Cardiac muscle cell (in vitro differentiated cells and primary cell): ENCODE results near the gene KLC1. TPM values are rescaled to one million over a fixed set of nuclear protein-coding genes. Genes with fewer than 3 reads are reported as not detected.

ENCODE experiments used
- DNase-seq, 2 donors: peaks; one replicate each; pipeline versions ENCODE4 v3.0.0 to v3.0.0-alpha.2; 2010 to 2017; ENCODE audit warnings: low read depth in 1 of 2, low spot score in 1 of 2
- H3K27ac ChIP-seq: fragments of 200-600 bp; sonication (generic); 2 replicates; pipeline ENCODE4 v1.5.1; 2016
- H3K27me3 ChIP-seq: fragments of 200-600 bp; sonication (generic); 2 replicates; pipeline ENCODE4 v1.6.0; 2016; ENCODE audit warnings: control low read depth
- H3K36me3 ChIP-seq: fragments of 200-600 bp; sonication (generic); 2 replicates; pipeline ENCODE4 v1.5.1; 2016; ENCODE audit warnings: control low read depth
- H3K4me1 ChIP-seq: fragments of 200-600 bp; sonication (generic); 2 replicates; pipeline ENCODE4 v1.8.1; 2017; ENCODE audit warnings: low read depth, mild to moderate bottlenecking, mixed run types
- H3K4me3 ChIP-seq: fragments of 200-600 bp; sonication (generic); 2 replicates; pipeline ENCODE4 v1.5.1; 2016; ENCODE audit warnings: mild to moderate bottlenecking
- H3K9me3 ChIP-seq: fragments of 200-600 bp; sonication (generic); 2 replicates; pipeline ENCODE4 v1.5.1; 2017; ENCODE audit warnings: low read depth, mild to moderate bottlenecking, control low read depth
- CTCF ChIP-seq: IDR thresholded peaks from 2 replicates; pipeline ENCODE4 v1.5.1; 2012; ENCODE audit warnings: low read depth, mild to moderate bottlenecking, low read length
- polyA plus RNA-seq: library from polyadenylated mRNA; unstranded; fragments of >200 nt; fragmentation: Nextera tagmentation; extraction: Ambion mirVana; gene quantifications from 2 replicates; pipeline ENCODE4 v1.2.1, GENCODE V29; 2016
- total RNA-seq: library from RNA; depleted of rRNA; stranded (reverse); fragments of >200 nt; gene quantifications from 2 replicates; pipeline ENCODE4 v1.2.3, GENCODE V29; 2016

KLC1 gene
- total and polyA plus RNA-seq, 2 experiments from 2014 or later: 167 to 365 TPM

DNA sequence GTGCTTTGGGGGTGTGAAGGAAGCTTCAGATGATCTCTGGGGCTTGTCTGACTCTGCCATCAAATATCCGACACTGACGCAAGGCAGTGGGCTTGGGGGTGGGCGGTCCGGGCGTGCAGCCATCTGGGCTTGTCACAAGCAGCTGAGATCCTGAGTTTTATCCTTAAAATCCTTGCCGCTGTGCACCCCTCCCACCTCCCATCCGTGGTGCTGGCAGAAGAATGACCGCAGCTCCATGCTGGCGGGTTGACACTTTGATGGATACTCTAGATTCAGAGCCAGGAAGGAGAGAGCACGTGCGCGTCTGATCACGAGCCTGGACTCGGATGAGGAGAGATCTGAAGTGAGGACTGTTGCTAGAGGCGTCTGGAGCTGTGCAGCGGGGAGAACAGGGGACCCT lies 89.6 kb downstream of the KLC1 start:
- Histone ChIP-seq H3K36me3 (no peaks in the 10 kb centered on the region), H3K9me3 (no peaks in the 10 kb centered on the region), H3K27me3 (no peaks in the 10 kb centered on the region), H3K4me1 (peaks cover 33% of the 10 kb centered on the region), H3K27ac (no peak overlapping the region), H3K4me3 (no peak overlapping the region)
- peak in 1 of 2 donors; percentile 65 for DNase-seq
- TF ChIP-seq CTCF: no peak

DNA sequence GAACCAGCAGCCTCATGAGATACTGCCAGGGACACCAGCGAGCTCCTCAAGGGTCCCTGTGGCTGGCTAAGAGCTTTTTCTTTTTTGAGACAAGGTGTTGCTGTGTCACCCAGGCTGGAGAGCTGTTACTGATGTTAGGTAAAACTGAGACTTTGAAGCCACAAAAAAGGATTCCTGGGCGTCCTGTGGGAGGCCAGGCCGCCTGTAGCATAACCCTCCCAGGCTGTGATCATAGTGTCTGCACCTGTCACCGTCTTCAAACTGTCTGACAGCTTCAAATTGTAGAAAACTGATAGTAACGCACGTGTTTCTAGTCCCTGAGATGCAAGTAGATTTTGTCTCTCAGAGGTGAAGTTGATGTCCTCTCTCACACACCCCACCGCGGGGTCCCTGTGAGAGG lies 90.7 kb downstream of the KLC1 start:
- TF ChIP-seq CTCF: no peak
- no peaks in the 10 kb centered on the region for H3K36me3 ChIP-seq
- H3K9me3 ChIP-seq: no peaks in the 10 kb centered on the region
- H3K27ac ChIP-seq: peak overlapping the region; percentile 48
- no peaks in the 10 kb centered on the region for H3K27me3 ChIP-seq
- DNase-seq: no peak
- H3K4me3 ChIP-seq: no peak overlapping the region
- H3K4me1 ChIP-seq: peaks cover 36% of the 10 kb centered on the region

DNA sequence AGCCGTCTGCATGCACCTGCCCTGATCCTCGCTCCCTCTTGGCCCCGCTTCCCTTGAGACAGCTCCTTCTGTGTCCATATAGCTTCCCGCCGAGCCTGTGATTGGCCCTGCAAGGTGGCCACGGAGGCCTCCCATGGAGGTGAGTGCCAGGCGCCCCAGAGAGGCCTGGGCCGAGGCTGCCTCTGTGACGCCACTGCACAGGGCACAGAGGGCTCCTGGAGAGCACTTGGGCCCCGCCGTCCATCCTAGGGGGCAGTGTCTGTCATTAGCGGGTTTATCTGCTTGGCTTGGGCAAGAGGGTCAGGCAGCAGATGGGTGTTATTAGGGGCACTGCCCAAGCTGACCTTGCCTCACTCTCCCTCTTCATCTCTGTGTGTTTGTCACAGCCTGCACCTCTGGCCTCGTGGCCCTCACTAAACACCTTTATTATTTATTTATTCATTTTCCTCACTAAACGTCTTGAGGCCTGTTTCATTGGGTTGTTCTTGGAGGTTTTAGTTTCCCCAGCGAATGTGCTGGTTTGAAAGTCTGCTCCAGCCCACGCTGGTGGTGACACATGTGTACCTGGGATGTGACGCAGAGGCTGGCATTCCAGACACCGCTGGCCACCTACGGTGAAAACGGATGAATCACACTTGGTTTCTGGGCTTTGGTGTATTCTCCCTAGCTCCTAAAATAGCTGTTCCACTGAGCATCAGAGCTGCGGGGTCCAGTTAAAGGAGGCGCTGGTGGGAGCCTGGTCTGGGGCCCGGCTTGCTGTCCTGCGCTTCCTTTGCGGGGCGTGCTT lies 92.5 kb downstream of the KLC1 start:
- DNase-seq: no peak
- Histone ChIP-seq H3K4me1 (peaks cover 36% of the 10 kb centered on the region), H3K27me3 (no peaks in the 10 kb centered on the region), H3K27ac (no peak overlapping the region), H3K36me3 (no peaks in the 10 kb centered on the region), H3K9me3 (no peaks in the 10 kb centered on the region), H3K4me3 (no peak overlapping the region)
- TF ChIP-seq CTCF: no peak

DNA sequence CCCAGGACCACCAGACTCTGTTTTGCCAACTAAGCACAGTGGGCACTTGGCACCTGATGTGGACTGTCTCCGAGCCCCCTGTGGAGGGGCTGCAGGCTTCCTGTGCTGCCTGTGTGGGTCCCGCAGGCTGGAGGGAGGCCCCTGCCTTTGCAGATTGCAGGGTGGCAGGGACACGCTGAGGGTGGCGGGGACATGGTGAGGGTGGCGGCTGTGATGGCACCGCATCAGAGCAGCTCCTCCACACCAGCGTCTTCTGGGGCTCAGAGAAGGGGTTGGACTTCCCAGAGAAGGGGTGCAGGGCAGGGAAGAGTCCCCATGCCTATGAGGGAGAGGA lies 94.7 kb downstream of the KLC1 start:
- Histone ChIP-seq H3K27me3 (no peaks in the 10 kb centered on the region), H3K4me1 (peaks cover 30% of the 10 kb centered on the region), H3K9me3 (no peaks in the 10 kb centered on the region), H3K36me3 (no peaks in the 10 kb centered on the region), H3K4me3 (no peak overlapping the region), H3K27ac (peak overlapping the region; percentile 63)
- TF ChIP-seq CTCF: no peak
- DNase-seq: no peak

DNA sequence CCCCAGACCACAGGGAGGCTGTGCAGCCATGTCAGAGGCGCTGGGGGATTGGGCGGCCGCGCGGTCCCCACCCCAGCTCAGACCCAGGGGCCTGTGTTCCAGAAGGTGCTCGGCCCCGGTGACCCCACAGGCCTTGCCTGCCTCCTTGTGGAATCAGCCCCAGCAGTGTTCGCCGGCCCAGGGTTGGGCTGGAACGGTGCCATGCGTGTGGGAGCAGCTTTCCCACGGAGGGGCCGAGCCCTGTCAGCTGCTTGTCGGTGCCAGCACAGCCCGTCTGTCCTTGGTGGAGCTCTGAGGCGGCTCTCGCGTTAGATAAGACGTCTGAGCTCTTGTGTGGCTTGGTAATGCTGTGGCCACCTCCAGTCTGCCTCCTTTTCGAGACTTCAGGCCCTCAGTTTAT lies 95.1 kb downstream of the KLC1 start:
- no peak for TF ChIP-seq CTCF
- DNase-seq: peak; percentile 77 to 83
- H3K36me3 ChIP-seq: peaks cover 4% of the 10 kb centered on the region
- peak overlapping the region; percentile 63 for H3K27ac ChIP-seq
- H3K4me3 ChIP-seq: no peak overlapping the region
- no peaks in the 10 kb centered on the region for H3K27me3 ChIP-seq
- H3K4me1 ChIP-seq: peaks cover 30% of the 10 kb centered on the region
- no peaks in the 10 kb centered on the region for H3K9me3 ChIP-seq
